Stimulated activated CD8-positive, alpha-beta memory T cell treated with anti-CD3 and anti-CD28 coated beads, Interleukin-7, amount 100 ng/mL, for 48 hours (primary cell): ENCODE data around the gene HTT-AS.
A peak's percentile ranks its signal among the peaks of the same experiment; 100 is the strongest.

Experiments
- DNase-seq, 2 donors: peaks; one replicate each; pipeline ENCODE4 v3.0.0-alpha.2; 2020; ENCODE audit warnings: low read depth in 1 of 2; ENCODE audit errors: extremely low read depth in 1 of 2

HTT-AS gene

DNA sequence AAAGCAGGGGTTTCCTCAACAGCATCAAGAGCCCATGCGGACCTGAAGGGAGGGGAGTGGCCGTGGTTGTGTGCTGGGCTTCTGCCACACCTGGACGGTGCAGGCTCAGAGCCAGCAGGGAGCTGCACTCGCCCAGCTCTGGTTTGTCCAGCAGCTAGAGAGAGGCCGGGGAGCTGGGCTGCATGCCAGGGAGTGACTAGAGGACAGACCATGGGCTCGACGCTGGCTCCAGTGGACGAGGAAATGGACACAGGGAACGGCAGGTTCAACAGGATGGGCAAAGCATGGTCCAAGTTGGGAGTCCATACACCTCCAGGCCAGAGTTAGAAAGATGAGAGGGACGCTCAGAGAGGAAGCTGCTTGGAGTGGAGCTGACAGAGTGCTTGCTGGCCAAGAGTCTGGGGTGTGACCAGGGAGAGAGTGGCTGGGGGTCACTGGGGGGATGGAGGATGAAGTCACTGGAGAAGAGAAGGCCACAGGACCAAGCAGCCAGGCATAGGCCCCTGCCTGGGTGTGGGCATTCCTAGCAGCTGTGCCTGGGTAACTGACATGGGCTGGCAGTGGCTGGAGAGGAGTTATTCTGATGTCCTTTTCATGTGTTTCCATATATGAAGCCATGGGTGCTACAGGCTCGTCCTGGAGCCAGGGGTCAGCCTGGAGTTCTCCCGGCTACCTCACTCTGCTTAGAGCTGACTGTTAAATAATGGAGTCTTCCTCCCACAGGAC, 42.8 kb downstream of the HTT-AS start:
- no peak for DNase-seq

DNA sequence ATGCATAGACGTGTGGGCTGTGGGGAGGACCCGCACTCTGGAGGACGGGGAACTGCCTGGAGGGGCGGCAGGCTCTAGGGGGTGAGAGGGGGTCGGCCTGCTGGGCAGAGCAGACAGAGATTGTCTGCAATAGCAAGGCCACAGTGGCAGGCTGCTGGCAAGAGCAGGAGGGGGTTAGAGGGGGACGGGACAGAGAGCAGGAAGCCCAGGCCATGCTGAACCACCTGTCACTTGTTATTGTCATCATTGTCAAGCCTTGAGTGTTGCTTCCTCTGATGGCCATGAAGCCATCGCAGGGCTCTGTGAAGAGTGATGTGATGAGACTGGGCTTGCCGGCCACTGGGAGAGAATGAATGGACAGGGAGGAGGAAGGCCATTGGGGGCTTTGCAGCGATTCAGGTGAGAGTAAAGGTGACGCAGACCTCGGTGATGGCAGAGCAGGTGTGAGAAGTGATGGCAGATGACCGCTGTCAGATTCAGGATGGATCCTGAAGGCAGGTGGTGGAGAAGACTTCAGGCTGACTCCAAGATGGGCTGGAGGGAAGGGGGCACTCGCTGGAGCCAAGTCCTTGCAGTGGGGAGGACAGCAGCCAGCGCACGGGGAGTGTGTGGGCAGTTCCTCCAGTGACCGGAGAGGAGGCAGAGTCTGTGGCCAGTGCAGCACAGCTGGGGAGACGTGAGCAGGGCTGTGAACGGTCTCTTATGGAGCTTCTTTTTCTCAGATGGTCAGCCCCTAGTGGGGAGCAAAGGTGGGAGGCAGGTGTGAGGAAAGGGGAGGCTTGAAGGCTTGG, 43.6 kb downstream of the HTT-AS start:
- DNase-seq = no peak

GRCh38 chr4:3029464-3029863, 44.9 kb downstream of the HTT-AS start:
- no peak for DNase-seq

DNA sequence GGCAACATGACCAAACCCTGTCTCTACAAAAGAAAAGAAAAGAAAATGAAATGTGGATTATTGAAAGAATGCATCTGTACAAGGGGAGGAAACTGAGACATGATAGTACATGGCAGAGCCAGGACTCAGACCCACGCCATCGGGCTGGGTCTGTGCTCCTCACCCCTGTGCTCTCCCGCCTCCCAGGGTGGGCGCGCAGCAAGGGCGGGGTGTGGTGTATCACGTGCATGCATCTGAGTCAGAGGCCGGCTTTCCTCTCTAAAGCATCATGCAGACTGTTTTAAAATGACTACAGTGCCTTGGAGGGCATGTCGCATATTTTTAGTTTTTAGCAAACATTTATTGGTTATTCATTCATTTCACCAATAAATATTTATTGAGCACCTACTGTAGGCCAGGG, 47.8 kb downstream of the HTT-AS start:
- DNase-seq = no peak

DNA sequence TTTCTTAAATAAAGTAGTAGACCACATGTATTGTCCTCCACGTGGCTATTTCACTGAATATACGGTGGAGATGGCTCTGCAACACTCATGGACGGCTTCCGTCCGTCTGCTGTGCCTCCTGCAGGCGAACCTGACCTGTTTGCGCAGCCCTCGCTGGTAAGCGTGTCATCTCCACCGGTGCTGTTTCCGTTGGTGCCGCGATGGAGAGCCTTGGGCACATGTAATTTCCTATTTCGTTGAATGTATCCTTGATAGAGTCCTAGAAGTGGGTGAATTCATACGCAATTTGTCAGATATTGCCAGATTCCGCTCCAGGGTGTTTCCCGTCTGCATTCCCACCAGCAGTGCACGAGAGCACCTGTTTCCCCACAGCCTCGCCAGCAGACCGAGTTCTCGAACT, 48.5 kb downstream of the HTT-AS start:
- DNase-seq = no peak

- no peak for DNase-seq
Observed at GRCh38 chr4:3022651-3023050, 51.7 kb downstream of the HTT-AS start.

GRCh38 chr4:3022112-3022511, 52.2 kb downstream of the HTT-AS start:
- DNase-seq = no peak

GRCh38 chr4:3021627-3022026, 52.7 kb downstream of the HTT-AS start:
- DNase-seq = no peak

GRCh38 chr4:3021127-3021526, 53.2 kb downstream of the HTT-AS start:
- no peak for DNase-seq

DNA sequence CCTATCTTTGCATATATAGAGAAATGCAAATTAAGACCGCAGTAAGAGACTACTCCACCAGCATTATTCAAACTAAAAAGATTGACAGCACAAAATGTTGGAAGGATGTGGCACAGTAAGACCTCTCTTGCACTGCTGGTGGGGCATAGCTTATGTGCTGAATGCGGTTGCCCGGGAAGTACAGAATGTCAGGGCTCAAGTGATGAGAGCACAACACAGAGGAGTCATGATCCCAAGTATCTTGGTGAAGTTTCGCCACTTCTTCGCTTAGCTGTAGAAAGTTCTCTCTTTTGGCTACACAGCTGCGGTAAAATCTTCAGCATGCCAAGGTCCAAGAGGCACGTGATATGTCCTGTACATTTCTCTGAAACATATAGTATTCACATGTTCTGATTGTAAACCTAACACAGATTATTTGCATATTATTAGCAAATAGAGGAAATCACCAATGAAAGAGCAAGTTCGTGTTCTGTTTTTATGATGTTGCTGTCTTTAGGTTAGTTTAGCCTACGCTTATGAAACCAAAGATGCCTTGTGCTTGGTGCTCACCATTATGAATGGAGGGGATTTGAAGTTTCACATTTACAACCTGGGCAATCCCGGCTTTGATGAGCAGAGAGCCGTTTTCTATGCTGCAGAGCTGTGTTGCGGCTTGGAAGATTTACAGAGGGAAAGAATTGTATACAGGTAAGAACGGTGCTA, 55.0 kb downstream of the HTT-AS start:
- DNase-seq = no peak

DNA sequence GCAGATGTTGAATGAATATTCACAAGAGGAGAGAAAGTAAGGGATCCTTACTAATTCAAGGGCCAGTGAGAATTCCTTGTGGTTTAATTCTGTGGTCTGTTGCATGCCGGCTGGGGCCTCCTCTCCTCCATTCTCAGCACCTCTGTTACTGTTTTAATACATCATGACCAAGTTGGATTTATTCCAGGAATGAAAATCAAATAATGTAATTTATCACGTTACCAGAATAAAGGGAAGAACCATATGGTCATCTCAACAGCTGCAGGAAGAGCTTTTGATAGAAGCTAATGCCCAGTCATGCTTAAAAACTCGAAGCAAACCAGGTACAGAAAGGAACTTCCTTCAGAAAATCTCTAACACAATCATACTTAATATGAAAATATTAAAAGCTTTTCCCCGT, 56.8 kb downstream of the HTT-AS start:
- DNase-seq = no peak

GRCh38 chr4:3016961-3017360, 57.4 kb downstream of the HTT-AS start:
- DNase-seq = no peak

DNA sequence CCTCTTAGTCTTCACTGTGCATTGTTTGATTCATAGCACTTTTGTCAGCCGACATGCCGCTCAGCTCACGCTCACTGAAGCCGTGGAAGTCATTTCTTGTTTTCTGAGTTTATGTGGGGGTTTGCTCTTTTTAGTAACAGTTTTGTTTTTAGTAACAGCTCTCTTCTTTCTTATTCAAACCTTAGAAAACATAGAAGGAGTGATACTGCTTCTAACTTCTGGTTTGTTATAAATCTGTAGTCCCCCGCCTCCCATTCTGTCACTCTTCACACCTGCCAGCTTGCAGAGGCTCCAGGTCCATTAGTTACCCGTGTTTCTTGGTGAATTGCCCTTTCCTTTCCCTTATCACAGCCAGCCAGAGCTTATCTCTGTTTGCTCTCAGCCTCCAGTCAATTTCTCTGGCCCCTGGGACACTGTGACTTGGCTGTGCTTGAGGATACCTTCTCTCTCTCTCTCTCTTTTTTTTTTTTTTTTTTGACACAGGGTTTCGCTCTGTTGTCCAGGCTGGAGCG, 60.4 kb downstream of the HTT-AS start:
- DNase-seq = peak in 1 of 2 donors; percentile 23
